OCI-LY3 (cell line): ENCODE results near the gene CACNA1C.

Experiments
- H2AFZ ChIP-seq: fragments of 200-600, 300-600 bp; shearing (Covaris generic); 2 replicates; pipeline ENCODE4 v1.6.0; 2014; ENCODE audit warnings: antibody characterized with exemption, low read depth, low read length
- H3K27ac ChIP-seq: fragments of 200-600, 300-600 bp; sonication (generic); 2 replicates; pipeline ENCODE4 v1.5.1; 2014; ENCODE audit warnings: mild to moderate bottlenecking, low read length, moderate library complexity, mixed read lengths
- H3K27me3 ChIP-seq: fragments of 200-600, 300-600 bp; sonication (generic); 2 replicates; pipeline ENCODE4 v1.6.1; 2014; ENCODE audit warnings: low read depth, low read length, mixed read lengths
- H3K36me3 ChIP-seq: fragments of 200-600, 300-600 bp; sonication (generic); replicated peaks from 2 replicates; pipeline ENCODE3; 2014; ENCODE audit warnings: low read depth, low read length, mixed read lengths
- H3K4me1 ChIP-seq: fragments of 300-600, 200-600 bp; sonication (generic); 2 replicates; pipeline ENCODE4 v1.6.1; 2014; ENCODE audit warnings: low read length, mixed read lengths
- H3K4me2 ChIP-seq: fragments of 200-600, 300-600 bp; sonication (generic); 2 replicates; pipeline ENCODE4 v1.6.1; 2014; ENCODE audit warnings: low read length, mixed read lengths
- H3K4me3 ChIP-seq: fragments of 300-600, 200-600 bp; sonication (generic); 2 replicates; pipeline ENCODE4 v1.5.1; 2014; ENCODE audit warnings: antibody characterized with exemption, mild to moderate bottlenecking, low read length, moderate library complexity
- H3K79me2 ChIP-seq: fragments of 300-600, 200-600 bp; shearing (Covaris generic); 2 replicates; pipeline ENCODE4 v1.6.1; 2014; ENCODE audit warnings: mild to moderate bottlenecking, low read length, mixed read lengths
- H3K9ac ChIP-seq: fragments of 300-600, 200-600 bp; shearing (Covaris generic); 2 replicates; pipeline ENCODE4 v1.6.0; 2014; ENCODE audit warnings: mild to moderate bottlenecking, low read length, moderate library complexity
- H3K9me3 ChIP-seq: fragments of 200-600, 300-600 bp; shearing (Covaris generic); 2 replicates; pipeline ENCODE4 v1.6.1; 2014; ENCODE audit warnings: low read length, mixed read lengths; ENCODE audit not compliant: insufficient read depth
- H4K20me1 ChIP-seq: fragments of 200-600, 300-600 bp; sonication (generic); 2 replicates; pipeline ENCODE4 v1.6.1; 2016; ENCODE audit warnings: low read length, mixed read lengths; ENCODE audit not compliant: insufficient read depth
- CTCF ChIP-seq: fragments of 200-600, 300-600 bp; sonication (generic); IDR thresholded peaks from 2 replicates; pipeline ENCODE4 v1.5.1; 2014; ENCODE audit warnings: antibody characterized with exemption, low read length, low read depth
- EZH2phosphoT487 ChIP-seq: fragments of 200-600 bp; shearing (Covaris generic); IDR thresholded peaks from 2 replicates; pipeline ENCODE4 v1.6.1; 2018; ENCODE audit warnings: antibody characterized with exemption, mixed run types, low read depth

Gene CACNA1C

GRCh38 chr12:2080604-2081003 lies 27.8 kb downstream of the CACNA1C start:
- Histone ChIP-seq H4K20me1 (no peaks in the 10 kb centered on the region), H3K9me3 (no peaks in the 10 kb centered on the region), H3K36me3 (no peaks in the 10 kb centered on the region), H3K79me2 (no peaks in the 10 kb centered on the region), H3K4me2 (no peak overlapping the region), H3K9ac (no peak overlapping the region), H3K4me3 (no peak overlapping the region), H2AFZ (no peak overlapping the region), H3K4me1 (peaks cover 6% of the 10 kb centered on the region; the same call in 1 of the 2 replicates), H3K27ac (no peak overlapping the region), H3K27me3 (peaks cover 2% of the 10 kb centered on the region; the same call in 1 of the 2 replicates)
- TF ChIP-seq CTCF (no peak), EZH2phosphoT487 (no peak)

DNA sequence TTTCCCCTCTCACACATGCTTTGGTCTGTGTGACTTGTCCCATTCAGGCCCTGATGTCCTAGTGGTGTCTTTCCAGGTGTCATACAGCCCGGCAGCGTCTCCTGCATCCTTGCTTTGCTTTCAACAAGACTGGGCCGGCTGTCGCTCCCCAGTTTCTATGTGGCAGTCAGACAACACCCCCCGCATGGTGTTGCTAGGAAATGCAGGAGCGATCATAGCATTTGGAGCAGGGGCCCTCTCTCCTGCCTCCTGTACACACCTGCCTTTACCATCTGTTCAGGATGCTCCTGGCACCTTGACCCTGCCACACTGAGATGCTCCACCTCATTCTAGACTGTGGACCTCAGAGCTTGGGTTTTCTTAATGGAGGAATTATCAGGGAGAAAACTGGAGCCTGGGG lies 29.5 kb downstream of the CACNA1C start:
- Histone ChIP-seq H3K4me2 (no peak overlapping the region), H3K9ac (no peak overlapping the region), H3K4me3 (no peak overlapping the region), H3K4me1 (peaks cover 6% of the 10 kb centered on the region; the same call in 1 of the 2 replicates), H3K27ac (no peak overlapping the region), H3K9me3 (no peaks in the 10 kb centered on the region), H2AFZ (no peak overlapping the region), H3K36me3 (no peaks in the 10 kb centered on the region), H3K79me2 (no peaks in the 10 kb centered on the region), H4K20me1 (no peaks in the 10 kb centered on the region), H3K27me3 (peaks cover 3% of the 10 kb centered on the region; the same call in 1 of the 2 replicates)
- TF ChIP-seq EZH2phosphoT487 (no peak), CTCF (no peak)

- Histone ChIP-seq H3K4me3 (no peak overlapping the region), H3K9ac (no peak overlapping the region), H2AFZ (no peak overlapping the region), H3K27me3 (peaks cover 3% of the 10 kb centered on the region; the same call in 1 of the 2 replicates), H3K4me2 (no peak overlapping the region), H3K27ac (no peak overlapping the region), H3K9me3 (no peaks in the 10 kb centered on the region), H3K36me3 (no peaks in the 10 kb centered on the region), H3K4me1 (peaks cover 6% of the 10 kb centered on the region; the same call in 1 of the 2 replicates), H4K20me1 (no peaks in the 10 kb centered on the region), H3K79me2 (no peaks in the 10 kb centered on the region)
- TF ChIP-seq CTCF: no peak
- TF ChIP-seq EZH2phosphoT487: no peak
These were observed 30.2 kb downstream of the CACNA1C start for GRCh38 chr12:2083008-2083407.

GRCh38 chr12:2083561-2083960 lies 30.8 kb downstream of the CACNA1C start:
- Histone ChIP-seq H3K4me1 (peaks cover 6% of the 10 kb centered on the region; the same call in 1 of the 2 replicates), H3K9ac (no peak overlapping the region), H3K79me2 (no peaks in the 10 kb centered on the region), H3K4me2 (no peak overlapping the region), H4K20me1 (no peaks in the 10 kb centered on the region), H3K27ac (no peak overlapping the region), H3K9me3 (no peaks in the 10 kb centered on the region), H3K36me3 (no peaks in the 10 kb centered on the region), H3K27me3 (peaks cover 3% of the 10 kb centered on the region; the same call in 1 of the 2 replicates), H2AFZ (no peak overlapping the region), H3K4me3 (no peak overlapping the region)
- no peak for TF ChIP-seq EZH2phosphoT487
- no peak for TF ChIP-seq CTCF
